ENCODE measurements around the gene KCTD17. TPM values are rescaled to one million over a fixed set of nuclear protein-coding genes. Genes with fewer than 3 reads are reported as not detected.

The KCTD17 gene
- total and polyA plus RNA-seq, 4 donors, result 2.0 to 5.2 (median 3.7) TPM

DNA sequence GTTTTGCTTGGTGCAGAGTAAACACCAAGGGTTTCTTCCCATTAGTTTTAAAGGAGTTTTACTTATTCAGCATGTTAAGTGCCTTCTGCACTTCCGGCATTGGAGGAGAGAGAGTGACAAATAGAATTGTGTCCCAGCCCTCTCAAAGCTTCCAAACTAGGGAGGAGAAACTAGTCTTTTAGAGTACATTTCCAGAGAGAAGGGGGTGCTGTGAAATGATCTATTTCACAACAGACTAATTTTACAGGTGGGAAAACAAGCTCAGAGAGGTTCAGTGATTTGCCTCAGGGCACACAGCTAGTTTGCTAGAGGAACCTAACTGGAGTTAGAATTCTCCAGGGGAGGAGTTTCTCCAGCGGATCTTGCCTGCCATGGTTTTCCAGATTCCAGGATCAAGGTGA is 19.4 kb upstream of the KCTD17 start:
- WGBS, result 15% methylated on average over 2 of the region's 2 CpGs
- H3K9ac ChIP-seq (ENCODE audit: low read depth in 1 of 2, low read length in 2 of 2), result peak overlapping the region; percentile 13 to 85

GRCh38 chr22:37032535-37033460 is 18.7 kb upstream of the KCTD17 start:
- Histone ChIP-seq H3K27ac (ENCODE audit: low read depth in 1 of 2, low read length in 2 of 2) (peak overlapping the region; percentile 91 to 92), H3K9ac (ENCODE audit: low read depth in 1 of 2, low read length in 2 of 2) (peak overlapping the region; percentile 40 to 85), H3K27me3 (ENCODE audit: control insufficient read depth in 4 of 4, insufficient read depth in 4 of 4, low read length in 3 of 4) (no peaks in the 10 kb centered on the region), H3K4me3 (ENCODE audit: low read depth in 1 of 3, low read length in 3 of 3) (peak overlapping the region; percentile 49 to 66 (median 54)), H3K9me3 (ENCODE audit: control insufficient read depth in 4 of 4, low read length in 3 of 4) (no peaks in the 10 kb centered on the region), H3K36me3 (ENCODE audit: control insufficient read depth in 4 of 4, insufficient read depth in 3 of 4, low read depth in 1 of 4, low read length in 3 of 4) (peaks cover 2 to 15% (median 9%) of the 10 kb centered on the region in 4 donors), H3K4me1 (ENCODE audit: control insufficient read depth in 4 of 4, insufficient read depth in 4 of 4, low read length in 3 of 4) (peaks cover 7 to 76% (median 66%) of the 10 kb centered on the region in 4 donors)
- TF ChIP-seq MAX (IDR thresholded peaks at IDR 0.05), result peak; percentile 98
- peak; percentile 93 for TF ChIP-seq ZBTB33 (IDR thresholded peaks at IDR 0.05)
- TF ChIP-seq SP1 (IDR thresholded peaks at IDR 0.05), result peak; percentile 95
- TF ChIP-seq EGR1 (IDR thresholded peaks at IDR 0.05; ENCODE audit: low read depth in 2 of 2), result peak; percentile 93 to 95
- peak; percentile 31 to 45 for TF ChIP-seq RAD21 (IDR thresholded peaks at IDR 0.05)
- TF ChIP-seq TAF1 (conservative IDR thresholded peaks at IDR 0.05), result peak; percentile 85
- TF ChIP-seq JUND (IDR thresholded peaks at IDR 0.05), result peak; percentile 62 to 86
- TF ChIP-seq FOXA1 (IDR thresholded peaks at IDR 0.05), result peak; percentile 76
- TF ChIP-seq, protein P1, sequence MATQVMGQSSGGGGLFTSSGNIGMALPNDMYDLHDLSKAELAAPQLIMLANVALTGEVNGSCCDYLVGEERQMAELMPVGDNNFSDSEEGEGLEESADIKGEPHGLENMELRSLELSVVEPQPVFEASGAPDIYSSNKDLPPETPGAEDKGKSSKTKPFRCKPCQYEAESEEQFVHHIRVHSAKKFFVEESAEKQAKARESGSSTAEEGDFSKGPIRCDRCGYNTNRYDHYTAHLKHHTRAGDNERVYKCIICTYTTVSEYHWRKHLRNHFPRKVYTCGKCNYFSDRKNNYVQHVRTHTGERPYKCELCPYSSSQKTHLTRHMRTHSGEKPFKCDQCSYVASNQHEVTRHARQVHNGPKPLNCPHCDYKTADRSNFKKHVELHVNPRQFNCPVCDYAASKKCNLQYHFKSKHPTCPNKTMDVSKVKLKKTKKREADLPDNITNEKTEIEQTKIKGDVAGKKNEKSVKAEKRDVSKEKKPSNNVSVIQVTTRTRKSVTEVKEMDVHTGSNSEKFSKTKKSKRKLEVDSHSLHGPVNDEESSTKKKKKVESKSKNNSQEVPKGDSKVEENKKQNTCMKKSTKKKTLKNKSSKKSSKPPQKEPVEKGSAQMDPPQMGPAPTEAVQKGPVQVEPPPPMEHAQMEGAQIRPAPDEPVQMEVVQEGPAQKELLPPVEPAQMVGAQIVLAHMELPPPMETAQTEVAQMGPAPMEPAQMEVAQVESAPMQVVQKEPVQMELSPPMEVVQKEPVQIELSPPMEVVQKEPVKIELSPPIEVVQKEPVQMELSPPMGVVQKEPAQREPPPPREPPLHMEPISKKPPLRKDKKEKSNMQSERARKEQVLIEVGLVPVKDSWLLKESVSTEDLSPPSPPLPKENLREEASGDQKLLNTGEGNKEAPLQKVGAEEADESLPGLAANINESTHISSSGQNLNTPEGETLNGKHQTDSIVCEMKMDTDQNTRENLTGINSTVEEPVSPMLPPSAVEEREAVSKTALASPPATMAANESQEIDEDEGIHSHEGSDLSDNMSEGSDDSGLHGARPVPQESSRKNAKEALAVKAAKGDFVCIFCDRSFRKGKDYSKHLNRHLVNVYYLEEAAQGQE (IDR thresholded peaks at IDR 0.05), result peak; percentile 80
- no peak for TF ChIP-seq CTCF (IDR thresholded peaks at IDR 0.05; ENCODE audit: low read depth, low read length, missing input control)
- peak; percentile 70 for TF ChIP-seq HNF4G (IDR thresholded peaks at IDR 0.05)
- peak; percentile 48 to 77 for TF ChIP-seq GABPA (IDR thresholded peaks at IDR 0.05 in 1 of 2, conservative IDR thresholded peaks at IDR 0.05 in 1 of 2)
- TF ChIP-seq FOXA2 (IDR thresholded peaks at IDR 0.05), result peak; percentile 72
- TF ChIP-seq, protein P2, sequence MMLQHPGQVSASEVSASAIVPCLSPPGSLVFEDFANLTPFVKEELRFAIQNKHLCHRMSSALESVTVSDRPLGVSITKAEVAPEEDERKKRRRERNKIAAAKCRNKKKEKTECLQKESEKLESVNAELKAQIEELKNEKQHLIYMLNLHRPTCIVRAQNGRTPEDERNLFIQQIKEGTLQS (IDR thresholded peaks at IDR 0.05), result peak; percentile 96
- TF ChIP-seq HNF4A (conservative IDR thresholded peaks at IDR 0.05), result peak; percentile 91 to 95
- TF ChIP-seq RXRA (IDR thresholded peaks at IDR 0.05), result peak; percentile 98
- peak; percentile 85 for TF ChIP-seq NR2F2 (IDR thresholded peaks at IDR 0.05)
- TF ChIP-seq YY1 (IDR thresholded peaks at IDR 0.05), result no peak
- 20% methylated on average over 18 of the region's 18 CpGs for WGBS
- DNase-seq (ENCODE audit: low spot score), result peak; percentile 66

More for the DNA sequence above, 19.4 kb upstream of the KCTD17 start:
- Histone ChIP-seq H3K27me3 (ENCODE audit: control insufficient read depth in 4 of 4, insufficient read depth in 4 of 4, low read length in 3 of 4) (no peaks in the 10 kb centered on the region), H3K4me1 (ENCODE audit: control insufficient read depth in 4 of 4, insufficient read depth in 4 of 4, low read length in 3 of 4) (peaks cover 7 to 83% (median 73%) of the 10 kb centered on the region in 4 donors), H3K9me3 (ENCODE audit: control insufficient read depth in 4 of 4, low read length in 3 of 4) (no peaks in the 10 kb centered on the region), H3K36me3 (ENCODE audit: control insufficient read depth in 4 of 4, insufficient read depth in 3 of 4, low read depth in 1 of 4, low read length in 3 of 4) (peaks cover 5 to 20% (median 14%) of the 10 kb centered on the region in 4 donors), H3K4me3 (ENCODE audit: low read depth in 1 of 3, low read length in 3 of 3) (peak overlapping the region; percentile 4 to 66 (median 54)), H3K27ac (ENCODE audit: low read depth in 1 of 2, low read length in 2 of 2) (peak overlapping the region; percentile 91 to 92)
- TF ChIP-seq RAD21 (IDR thresholded peaks at IDR 0.05) (no peak), NR2F2 (IDR thresholded peaks at IDR 0.05) (no peak), FOXA1 (IDR thresholded peaks at IDR 0.05) (no peak), HNF4G (IDR thresholded peaks at IDR 0.05) (no peak), RXRA (IDR thresholded peaks at IDR 0.05) (no peak), JUND (IDR thresholded peaks at IDR 0.05) (no peak), SP1 (IDR thresholded peaks at IDR 0.05) (peak; percentile 14), HNF4A (conservative IDR thresholded peaks at IDR 0.05) (peak in 1 of 2 donors; percentile 5)
- TF ChIP-seq, protein P2 (IDR thresholded peaks at IDR 0.05), result peak; percentile 2
- DNase-seq (ENCODE audit: low spot score), result no peak
